H9 (cell line): Measurements from ENCODE around the gene CCDC175. TPM values are rescaled to one million over a fixed set of nuclear protein-coding genes. Genes with fewer than 3 reads are reported as not detected.

ENCODE experiments used
- DNase-seq: peaks from one replicate; pipeline ENCODE4 v3.0.0-alpha.2; 2017
- H2AFZ ChIP-seq: one replicate; pipeline ENCODE4 v1.6.1; 2013; ENCODE audit warnings: mild to moderate bottlenecking, low read length, control low read depth, moderate library complexity
- H2AK5ac ChIP-seq: 2 replicates; pipeline ENCODE4 v1.6.1; 2013; ENCODE audit warnings: low read length, control low read depth, mixed read lengths; ENCODE audit not compliant: insufficient read length
- H2BK120ac ChIP-seq: one replicate; pipeline ENCODE4 v1.6.1; 2013; ENCODE audit warnings: low read depth, mild to moderate bottlenecking, low read length, control low read depth, inconsistent platforms; ENCODE audit not compliant: poor library complexity, severe bottlenecking
- H2BK12ac ChIP-seq: 2 replicates; pipeline ENCODE4 v1.6.1; 2013; ENCODE audit warnings: low read length, control low read depth, mixed read lengths, low read depth; ENCODE audit not compliant: insufficient read length
- H2BK15ac ChIP-seq: 2 replicates; pipeline ENCODE4 v1.6.1; 2013; ENCODE audit warnings: low read depth, low read length, control low read depth
- H2BK20ac ChIP-seq: one replicate; pipeline ENCODE4 v1.6.1; 2013; ENCODE audit warnings: low read depth, mild to moderate bottlenecking, low read length, control low read depth, inconsistent platforms; ENCODE audit not compliant: poor library complexity, severe bottlenecking
- H2BK5ac ChIP-seq: 2 replicates; pipeline ENCODE4 v1.6.1; 2013; ENCODE audit warnings: low read length, control low read depth, mixed read lengths; ENCODE audit not compliant: insufficient read length
- H3K14ac ChIP-seq: 2 replicates; pipeline ENCODE4 v1.6.1; 2013; ENCODE audit warnings: low read length, control low read depth; ENCODE audit not compliant: insufficient read depth
- H3K18ac ChIP-seq: 2 replicates; pipeline ENCODE4 v1.6.1; 2013; ENCODE audit warnings: low read depth, mild to moderate bottlenecking, mixed read lengths, low read length, control low read depth; ENCODE audit not compliant: insufficient read length
- H3K23ac ChIP-seq: 2 replicates; pipeline ENCODE4 v1.6.1; 2013; ENCODE audit warnings: low read length, control low read depth, mixed read lengths, low read depth; ENCODE audit not compliant: insufficient read length
- H3K23me2 ChIP-seq: 2 replicates; pipeline ENCODE4 v1.6.1; 2013; ENCODE audit warnings: low read depth, mild to moderate bottlenecking, mixed read lengths, low read length, control low read depth; ENCODE audit not compliant: insufficient read length, poor library complexity, severe bottlenecking
- H3K27ac ChIP-seq: 2 replicates; pipeline ENCODE4 v1.5.1; 2013; ENCODE audit warnings: low read length, control low read depth, mixed read lengths, low read depth; ENCODE audit not compliant: insufficient read length
- H3K27me3 ChIP-seq: 2 replicates; pipeline ENCODE4 v1.6.1; 2013; ENCODE audit warnings: low read length, control low read depth, inconsistent platforms; ENCODE audit not compliant: insufficient read depth
- H3K4ac ChIP-seq: 2 replicates; pipeline ENCODE4 v1.6.1; 2013; ENCODE audit warnings: low read depth, mild to moderate bottlenecking, control low read depth, inconsistent platforms, low read length, moderate library complexity
- H3K4me1 ChIP-seq: 2 replicates; pipeline ENCODE4 v1.6.1; 2013; ENCODE audit warnings: low read length, control low read depth, inconsistent platforms; ENCODE audit not compliant: insufficient read depth
- H3K4me2 ChIP-seq: 2 replicates; pipeline ENCODE4 v1.6.1; 2013; ENCODE audit warnings: low read length, control low read depth, mixed read lengths; ENCODE audit not compliant: insufficient read length, insufficient read depth
- H3K56ac ChIP-seq: 2 replicates; pipeline ENCODE4 v1.6.1; 2013; ENCODE audit warnings: low read depth, mild to moderate bottlenecking, mixed read lengths, low read length, control low read depth; ENCODE audit not compliant: insufficient read length
- H3K79me1 ChIP-seq: 2 replicates; pipeline ENCODE4 v1.6.1; 2013; ENCODE audit warnings: low read depth, mild to moderate bottlenecking, moderate library complexity, low read length, control low read depth, inconsistent platforms; ENCODE audit not compliant: insufficient read depth, poor library complexity, severe bottlenecking
- H3K79me2 ChIP-seq: 2 replicates; pipeline ENCODE4 v1.6.1; 2013; ENCODE audit warnings: low read length, control low read depth, inconsistent platforms; ENCODE audit not compliant: insufficient read depth
- H3K9ac ChIP-seq: 2 replicates; pipeline ENCODE4 v1.6.1; 2013; ENCODE audit warnings: low read length, control low read depth, mixed read lengths; ENCODE audit not compliant: insufficient read length; ENCODE audit errors: extremely low read depth
- H3K9me3 ChIP-seq: one replicate; pipeline ENCODE4 v1.6.1; 2013; ENCODE audit warnings: low read depth, low read length, inconsistent platforms; ENCODE audit not compliant: control insufficient read depth
- H3T11ph ChIP-seq: one replicate; pipeline ENCODE4 v1.6.1; 2013; ENCODE audit warnings: mild to moderate bottlenecking, low read length, control low read depth, inconsistent platforms
- H4K20me1 ChIP-seq: one replicate; pipeline ENCODE4 v1.6.1; 2013; ENCODE audit not compliant: control insufficient read depth, insufficient read length, insufficient read depth
- H4K5ac ChIP-seq: 2 replicates; pipeline ENCODE4 v1.6.1; 2013; ENCODE audit warnings: low read depth, mild to moderate bottlenecking, mixed read lengths, low read length, control low read depth; ENCODE audit not compliant: insufficient read length
- H4K8ac ChIP-seq: replicated peaks from 2 replicates; pipeline ENCODE4 v1.6.1; 2013; ENCODE audit warnings: low read length, control low read depth, mixed read lengths, low read depth; ENCODE audit not compliant: insufficient read length
- H4K91ac ChIP-seq: 2 replicates; pipeline ENCODE4 v1.6.1; 2013; ENCODE audit warnings: low read depth, mild to moderate bottlenecking, moderate library complexity, mixed read lengths, low read length, control low read depth; ENCODE audit not compliant: insufficient read length
- H3K27ac Mint-ChIP-seq, 3 experiments: 2 replicates in 2 of 3; 3 replicates in 1 of 3; pipeline ENCODE4 v1.8.0; 2020 to 2021; ENCODE audit warnings: mixed read lengths in 3 of 3, mild to moderate bottlenecking in 1 of 3, moderate library complexity in 1 of 3
- H3K27me3 Mint-ChIP-seq: 2 replicates; pipeline ENCODE4 v1.8.0; 2021; ENCODE audit warnings: low read depth, mild to moderate bottlenecking, moderate library complexity, mixed read lengths
- H3K36me3 Mint-ChIP-seq, 3 experiments: 2 replicates in 2 of 3; 3 replicates in 1 of 3; pipeline ENCODE4 v1.8.0; 2020 to 2021; ENCODE audit warnings: low read depth in 3 of 3, mixed read lengths in 3 of 3; ENCODE audit not compliant: insufficient read depth in 1 of 3
- H3K4me1 Mint-ChIP-seq, 2 experiments: 2 replicates each; pipeline ENCODE4 v1.8.0; 2020; ENCODE audit warnings: mixed read lengths in 2 of 2
- H3K4me3 Mint-ChIP-seq, 2 experiments: 2 replicates in 1 of 2; 3 replicates in 1 of 2; pipeline ENCODE4 v1.8.0; 2020 to 2021; ENCODE audit warnings: mild to moderate bottlenecking in 2 of 2, mixed read lengths in 2 of 2, moderate library complexity in 1 of 2
- H3K9me3 Mint-ChIP-seq, 2 experiments: 2 replicates in 1 of 2; 3 replicates in 1 of 2; pipeline ENCODE4 v1.8.0; 2020; ENCODE audit warnings: mild to moderate bottlenecking in 2 of 2, mixed read lengths in 2 of 2, moderate library complexity in 1 of 2
- WGBS: extraction: QIAGEN DNeasy Blood & Tissue Kit; methylation state at CpG from one replicate; pipeline ENCODE4 v1.1.7; 2013; ENCODE audit warnings: missing lambda C conversion rate, low lambda C conversion rate, mixed read lengths; ENCODE audit not compliant: insufficient read length; ENCODE audit errors: extremely low coverage; 5-methylcytosine and 5-hydroxymethylcytosine counted together
- total RNA-seq: library from RNA; stranded (reverse); gene quantifications from 2 replicates; pipeline ENCODE4 v1.2.1, GENCODE V29; 2021
- TF ChIP-seq, protein P1 (sequence below): fragments of 200-600 bp; sonication (generic); conservative IDR thresholded peaks from 3 replicates; pipeline ENCODE4 v1.8.0; 2021; ENCODE audit warnings: antibody characterized with exemption, mild to moderate bottlenecking

The CCDC175 gene
- total RNA-seq, 1 experiment from 2014 or later = 0.09 TPM

DNA sequence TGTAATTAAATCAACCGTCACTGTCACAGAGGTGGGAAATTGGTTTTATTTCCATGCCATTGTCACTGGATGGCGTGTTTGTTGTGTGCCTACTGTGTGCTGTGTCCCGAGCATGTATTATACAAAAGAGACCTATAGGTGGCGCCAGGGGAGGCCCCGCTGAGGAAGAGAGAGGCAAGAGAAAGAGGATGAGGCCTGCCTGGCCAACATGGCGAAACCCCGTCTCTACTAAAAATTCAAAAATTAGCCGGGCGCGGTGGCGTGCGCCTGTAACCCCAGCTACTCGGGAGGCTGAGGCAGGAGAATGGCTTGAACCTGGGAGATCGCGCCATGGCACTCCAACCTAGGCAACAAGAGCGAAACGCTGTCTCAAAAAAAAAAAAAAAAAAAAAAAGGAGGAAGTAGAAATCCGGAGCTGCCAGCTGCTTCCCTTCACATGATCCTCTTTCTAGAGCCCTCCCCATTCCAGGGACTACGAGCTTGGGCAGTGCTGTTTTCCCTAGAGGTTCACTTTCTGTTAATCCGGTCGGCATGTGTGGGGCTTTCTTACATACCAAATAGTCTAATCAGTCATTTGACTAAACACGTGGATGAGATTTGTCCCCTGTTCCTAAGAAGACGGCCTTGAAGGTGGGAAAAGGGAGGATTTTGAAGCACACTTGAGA is 6.4 kb upstream of the CCDC175 start:
- Histone ChIP-seq H3K79me2 (no peaks in the 10 kb centered on the region), H4K91ac (no peak overlapping the region), H3T11ph (no peak overlapping the region), H3K18ac (no peak overlapping the region), H2BK20ac (no peak overlapping the region), H3K4ac (no peak overlapping the region), H3K27me3 (no peaks in the 10 kb centered on the region), H2BK5ac (no peak overlapping the region), H4K5ac (no peak overlapping the region), H3K9me3 (no peaks in the 10 kb centered on the region), H2BK15ac (no peak overlapping the region), H3K27ac (no peak overlapping the region), H3K56ac (no peak overlapping the region), H2BK120ac (no peak overlapping the region), H4K8ac (no peak overlapping the region), H3K4me2 (no peak overlapping the region), H2AFZ (no peak overlapping the region), H3K14ac (no peak overlapping the region), H3K23me2 (no peaks in the 10 kb centered on the region), H3K4me1 (no peaks in the 10 kb centered on the region; the same call in 1 of the 2 replicates), H3K23ac (no peak overlapping the region), H2AK5ac (no peak overlapping the region), H3K79me1 (no peaks in the 10 kb centered on the region), H3K9ac (no peak overlapping the region), H4K20me1 (no peaks in the 10 kb centered on the region), H2BK12ac (no peak overlapping the region)
- Mint-ChIP-seq H3K27me3 (no peaks in the 10 kb centered on the region), H3K4me3 (no peak overlapping the region), H3K4me1 (peaks cover 0 to 3% of the 10 kb centered on the region in 2 experiments; a peak in 3 of 4 replicates), H3K27ac (no peak overlapping the region), H3K36me3 (no peaks in the 10 kb centered on the region; a peak in 1 of 7 replicates), H3K9me3 (no peaks in the 10 kb centered on the region)
- DNase-seq = peak; percentile 67
- no CpG with 5 or more reads among the region's 23 CpGs for WGBS
- TF ChIP-seq, protein P1, sequence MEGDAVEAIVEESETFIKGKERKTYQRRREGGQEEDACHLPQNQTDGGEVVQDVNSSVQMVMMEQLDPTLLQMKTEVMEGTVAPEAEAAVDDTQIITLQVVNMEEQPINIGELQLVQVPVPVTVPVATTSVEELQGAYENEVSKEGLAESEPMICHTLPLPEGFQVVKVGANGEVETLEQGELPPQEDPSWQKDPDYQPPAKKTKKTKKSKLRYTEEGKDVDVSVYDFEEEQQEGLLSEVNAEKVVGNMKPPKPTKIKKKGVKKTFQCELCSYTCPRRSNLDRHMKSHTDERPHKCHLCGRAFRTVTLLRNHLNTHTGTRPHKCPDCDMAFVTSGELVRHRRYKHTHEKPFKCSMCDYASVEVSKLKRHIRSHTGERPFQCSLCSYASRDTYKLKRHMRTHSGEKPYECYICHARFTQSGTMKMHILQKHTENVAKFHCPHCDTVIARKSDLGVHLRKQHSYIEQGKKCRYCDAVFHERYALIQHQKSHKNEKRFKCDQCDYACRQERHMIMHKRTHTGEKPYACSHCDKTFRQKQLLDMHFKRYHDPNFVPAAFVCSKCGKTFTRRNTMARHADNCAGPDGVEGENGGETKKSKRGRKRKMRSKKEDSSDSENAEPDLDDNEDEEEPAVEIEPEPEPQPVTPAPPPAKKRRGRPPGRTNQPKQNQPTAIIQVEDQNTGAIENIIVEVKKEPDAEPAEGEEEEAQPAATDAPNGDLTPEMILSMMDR = peak; percentile 60
